NT2/D1 (cell line): ENCODE data around the gene GLP2R.
"Not testable (repeated sequence)": the region's sequence is repeated elsewhere in the genome, so short reads cannot be mapped to it uniquely, and the experiment has no call there.

Source experiments
- SUZ12 ChIP-seq: IDR thresholded peaks from 2 replicates; pipeline ENCODE4 v1.6.1; 2011; ENCODE audit not compliant: insufficient read length, insufficient read depth; ENCODE audit errors: extremely low read depth
- YY1 ChIP-seq: IDR thresholded peaks from 2 replicates; pipeline ENCODE4 v1.6.1; 2011; ENCODE audit not compliant: insufficient read length, insufficient read depth
- ZNF274 ChIP-seq: IDR thresholded peaks from 2 replicates; pipeline ENCODE4 v1.6.1; 2011; ENCODE audit warnings: mild to moderate bottlenecking, low read depth, low read length

- TF ChIP-seq ZNF274, YY1, SUZ12: not testable (repeated sequence)
Observed at GRCh38 chr17:9921216-9921615, 95.5 kb downstream of the GLP2R start.
